GM12891 (cell line): ENCODE measurements around the gene PRR23E.

Experiments used
- POLR2A ChIP-seq: IDR thresholded peaks from 2 replicates; pipeline ENCODE4 v1.6.1; 2011; ENCODE audit warnings: low read depth, low read length, control low read depth
- POLR2AphosphoS5 ChIP-seq: IDR thresholded peaks from 2 replicates; pipeline ENCODE4 v1.6.1; 2011; ENCODE audit warnings: low read depth, low read length, control low read depth
- TAF1 ChIP-seq: IDR thresholded peaks from 2 replicates; pipeline ENCODE4 v1.6.1; 2011; ENCODE audit warnings: low read depth, low read length, control low read depth

- TF ChIP-seq POLR2A (no peak), POLR2AphosphoS5 (no peak), TAF1 (no peak)
Measured at GRCh38 chr3:127161973-127162579, 30.9 kb upstream of the PRR23E start.
